A673 (cell line): ENCODE data around the gene PMEL. TPM values are rescaled to one million over a fixed set of nuclear protein-coding genes. Genes with fewer than 3 reads are reported as not detected.

Experiments
- BruUV-seq: library from RNA; stranded (reverse); fragments of 400-500 nt; replicated peaks from 2 replicates; lab custom pipeline; 2021; lab: Mats Ljungman, UMichigan
- CTCF ChIA-PET: fragments of 300-600 bp; sonication (Branson Sonifier 250); formaldehyde crosslinking; loops from one replicate; lab custom pipeline; 2022; ENCODE audit warnings: antibody characterized with exemption; lab: Charles Lee
- POLR2A ChIA-PET: fragments of 300-600 bp; sonication (Branson Sonifier 250); formaldehyde crosslinking; loops from one replicate; lab custom pipeline; 2022; ENCODE audit warnings: antibody characterized with exemption; ENCODE audit not compliant: low non-redundant PET; lab: Charles Lee
- DNase-seq: peaks from one replicate; pipeline ENCODE4 v3.0.0-alpha.2; 2015; ENCODE audit warnings: low spot score
- H3K27ac ChIP-seq: fragments of 200-600 bp; sonication (generic); 2 replicates; pipeline ENCODE4 v1.5.1; 2016; ENCODE audit warnings: mixed run types, low read depth, mild to moderate bottlenecking, mixed read lengths, antibody characterized with exemption, low read length; ENCODE audit not compliant: poor library complexity, severe bottlenecking
- H3K27me3 ChIP-seq: fragments of 200-600 bp; sonication (generic); replicated peaks from 2 replicates; pipeline ENCODE4 v1.6.1; 2017; ENCODE audit warnings: mixed run types, low read depth, mild to moderate bottlenecking, mixed read lengths, antibody characterized with exemption, low read length; ENCODE audit not compliant: insufficient read depth, poor library complexity
- H3K36me3 ChIP-seq: fragments of 200-600 bp; sonication (generic); 2 replicates; pipeline ENCODE4 v1.6.1; 2016; ENCODE audit warnings: mixed run types, mild to moderate bottlenecking, mixed read lengths, antibody characterized with exemption, low read length; ENCODE audit not compliant: insufficient read depth, poor library complexity, severe bottlenecking
- H3K4me1 ChIP-seq: fragments of 200-600 bp; sonication (generic); 2 replicates; pipeline ENCODE4 v1.6.1; 2017; ENCODE audit warnings: mixed run types, mild to moderate bottlenecking, mixed read lengths, antibody characterized with exemption, low read length; ENCODE audit not compliant: insufficient read depth, poor library complexity, severe bottlenecking
- H3K4me3 ChIP-seq: fragments of 200-600 bp; sonication (generic); 2 replicates; pipeline ENCODE4 v1.5.1; 2016; ENCODE audit warnings: low read depth, mixed run types, mild to moderate bottlenecking, mixed read lengths, low read length; ENCODE audit not compliant: poor library complexity, severe bottlenecking
- H3K9me3 ChIP-seq: fragments of 200-600 bp; sonication (generic); 2 replicates; pipeline ENCODE4 v1.6.1; 2016; ENCODE audit warnings: mixed run types, low read depth, mild to moderate bottlenecking, mixed read lengths, antibody characterized with exemption, low read length; ENCODE audit not compliant: poor library complexity, severe bottlenecking
- EZH2 ChIP-seq: fragments of 200-600 bp; sonication (generic); IDR thresholded peaks from 2 replicates; pipeline ENCODE4 v1.6.1; 2017; ENCODE audit warnings: borderline replicate concordance, low read depth, mild to moderate bottlenecking, mixed read lengths, antibody characterized with exemption, low read length; ENCODE audit not compliant: poor library complexity, severe bottlenecking
- intact Hi-C: fragments of 100-400 bp; cut with micrococcal nuclease; formaldehyde crosslinking; loops from one replicate; pipeline ENCODE4 v1.10.0; 2022; ENCODE audit not compliant: unreplicated experiment
- total RNA-seq: library from RNA; stranded (reverse); gene quantifications from 2 replicates; pipeline ENCODE4 v1.2.3, GENCODE V29; 2021
- TF ChIP-seq, protein P1 (sequence below): fragments of 300-800, 200-600 bp; sonication (generic); conservative IDR thresholded peaks from 2 replicates; pipeline ENCODE4 v1.5.1; 2017; ENCODE audit warnings: low read depth, mild to moderate bottlenecking, antibody characterized with exemption, low read length, moderate library complexity, mixed read lengths

The PMEL gene
- total RNA-seq, 1 experiment from 2014 or later = 1.2 TPM

- Histone ChIP-seq H3K9me3 (no peaks in the 10 kb centered on the region), H3K4me3 (no peak overlapping the region), H3K27me3 (no peaks in the 10 kb centered on the region), H3K4me1 (peaks cover 28% of the 10 kb centered on the region), H3K27ac (no peak overlapping the region), H3K36me3 (peaks cover 26% of the 10 kb centered on the region)
- intact Hi-C loops = no loop called here
- BruUV-seq = no TSS peak
- DNase-seq = no peak
- POLR2A ChIA-PET = no interaction called here
- CTCF ChIA-PET = no interaction called here
- TF ChIP-seq, protein P1, sequence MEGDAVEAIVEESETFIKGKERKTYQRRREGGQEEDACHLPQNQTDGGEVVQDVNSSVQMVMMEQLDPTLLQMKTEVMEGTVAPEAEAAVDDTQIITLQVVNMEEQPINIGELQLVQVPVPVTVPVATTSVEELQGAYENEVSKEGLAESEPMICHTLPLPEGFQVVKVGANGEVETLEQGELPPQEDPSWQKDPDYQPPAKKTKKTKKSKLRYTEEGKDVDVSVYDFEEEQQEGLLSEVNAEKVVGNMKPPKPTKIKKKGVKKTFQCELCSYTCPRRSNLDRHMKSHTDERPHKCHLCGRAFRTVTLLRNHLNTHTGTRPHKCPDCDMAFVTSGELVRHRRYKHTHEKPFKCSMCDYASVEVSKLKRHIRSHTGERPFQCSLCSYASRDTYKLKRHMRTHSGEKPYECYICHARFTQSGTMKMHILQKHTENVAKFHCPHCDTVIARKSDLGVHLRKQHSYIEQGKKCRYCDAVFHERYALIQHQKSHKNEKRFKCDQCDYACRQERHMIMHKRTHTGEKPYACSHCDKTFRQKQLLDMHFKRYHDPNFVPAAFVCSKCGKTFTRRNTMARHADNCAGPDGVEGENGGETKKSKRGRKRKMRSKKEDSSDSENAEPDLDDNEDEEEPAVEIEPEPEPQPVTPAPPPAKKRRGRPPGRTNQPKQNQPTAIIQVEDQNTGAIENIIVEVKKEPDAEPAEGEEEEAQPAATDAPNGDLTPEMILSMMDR = no peak
- TF ChIP-seq EZH2 = no peak
Measured at GRCh38 chr12:55969356-55969755, 3.5 kb upstream of the PMEL start.

GRCh38 chr12:55966408-55967281 is 803 bp upstream of the PMEL start, which contains the start of gene CDK2:
TSS of gene CDK2 (plus strand) at chr12:55966830. CDS start at chr12:55967009, 179 bp downstream.
- BruUV-seq = TSS peak; percentile 57
- intact Hi-C loops = no loop called here
- POLR2A ChIA-PET = no interaction called here

DNA sequence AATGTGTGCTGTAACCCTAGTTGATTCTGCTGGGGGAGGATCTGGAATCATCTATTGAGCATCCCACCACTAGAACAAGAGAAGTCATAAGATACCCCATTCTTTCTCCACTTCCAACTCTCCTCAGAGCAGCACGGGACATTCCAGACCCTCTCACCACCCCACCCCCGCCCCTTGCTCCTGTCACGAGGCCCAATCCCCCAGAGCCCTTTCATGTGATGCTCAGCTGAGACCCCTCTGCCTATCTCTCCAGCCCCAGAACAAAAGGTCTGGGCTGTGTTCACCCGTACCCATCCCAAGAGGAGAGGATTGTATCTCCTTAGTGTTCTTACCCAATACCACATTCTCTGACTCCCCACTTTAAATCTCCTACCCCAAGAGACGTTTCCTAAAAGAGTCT is 602 bp downstream of the PMEL start:
- no peak for DNase-seq
- no peak overlapping the region for H3K27ac ChIP-seq
- peaks cover 21% of the 10 kb centered on the region for H3K4me1 ChIP-seq
- POLR2A ChIA-PET = no interaction called here
- peaks cover 17% of the 10 kb centered on the region for H3K36me3 ChIP-seq
- CTCF ChIA-PET = no interaction called here
- H3K9me3 ChIP-seq = no peaks in the 10 kb centered on the region
- BruUV-seq = no TSS peak
- intact Hi-C loops = no loop called here
- no peaks in the 10 kb centered on the region for H3K27me3 ChIP-seq
- TF ChIP-seq EZH2 = no peak
- TF ChIP-seq, protein P1 = no peak
- H3K4me3 ChIP-seq = no peak overlapping the region

More at GRCh38 chr12:55966408-55967281, 803 bp upstream of the PMEL start, which contains the start of gene CDK2:
- Histone ChIP-seq H3K4me1 (peaks cover 21% of the 10 kb centered on the region), H3K4me3 (peak within 1 kb of the TSS; percentile 73), H3K9me3 (no peaks in the 10 kb centered on the region), H3K27me3 (no peaks in the 10 kb centered on the region), H3K27ac (peak within 1 kb of the TSS; percentile 87), H3K36me3 (peaks cover 24% of the 10 kb centered on the region)
- peak; percentile 92 for DNase-seq
- CTCF ChIA-PET = no interaction called here
- TF ChIP-seq, protein P1 = no peak
- TF ChIP-seq EZH2 = no peak
